HEK293T (cell line): ENCODE data around the gene KCTD18.

Experiments
- ARNT ChIP-seq: fragments of 450-650 bp; IDR thresholded peaks from 2 replicates; pipeline ENCODE4 v1.6.1; 2017; ENCODE audit warnings: mild to moderate bottlenecking
- BHLHE40 ChIP-seq: fragments of 450-650 bp; IDR thresholded peaks from 2 replicates; pipeline ENCODE4 v1.6.1; 2016; ENCODE audit warnings: mild to moderate bottlenecking, moderate library complexity, borderline replicate concordance
- FOXA1 ChIP-seq: fragments of 450-650 bp; IDR thresholded peaks from 2 replicates; pipeline ENCODE4 v1.6.1; 2016; ENCODE audit warnings: mild to moderate bottlenecking
- FOXK2 ChIP-seq: fragments of 450-650 bp; IDR thresholded peaks from 2 replicates; pipeline ENCODE4 v1.6.1; 2016; ENCODE audit warnings: mild to moderate bottlenecking
- FOXM1 ChIP-seq: fragments of 450-650 bp; IDR thresholded peaks from 2 replicates; pipeline ENCODE4 v1.6.1; 2017; ENCODE audit warnings: mild to moderate bottlenecking, borderline replicate concordance
- L3MBTL2 ChIP-seq: fragments of 450-650 bp; conservative IDR thresholded peaks from 2 replicates; pipeline ENCODE4 v1.6.1; 2016; ENCODE audit warnings: mild to moderate bottlenecking
- ZNF384 ChIP-seq: fragments of 450-650 bp; IDR thresholded peaks from 2 replicates; pipeline ENCODE4 v1.6.1; 2016

DNA sequence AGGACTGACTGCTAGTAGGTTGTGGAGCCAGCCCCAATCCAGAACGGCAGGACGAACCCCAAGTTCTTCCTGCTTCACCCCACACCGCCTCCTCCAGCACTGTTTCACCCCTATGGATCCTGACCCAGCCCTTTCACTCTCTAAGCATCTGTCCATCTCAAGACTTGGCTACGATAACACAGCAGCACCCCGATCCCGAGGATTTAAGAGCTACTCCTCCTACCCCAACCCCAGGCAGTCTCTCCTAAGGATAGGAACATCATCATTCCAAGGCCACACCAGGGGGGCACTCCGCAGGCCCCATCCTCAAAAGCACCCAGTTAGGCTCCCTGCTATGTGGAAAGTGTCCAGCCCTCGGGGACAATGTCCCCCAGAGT, 645 bp downstream of the KCTD18 start:
- TF ChIP-seq FOXA1 (no peak), ARNT (no peak), FOXK2 (no peak), ZNF384 (no peak), BHLHE40 (no peak), FOXM1 (no peak), L3MBTL2 (no peak)
